ENCODE data around the gene CHST5.
"Not testable (repeated sequence)": the region's sequence is repeated elsewhere in the genome, so short reads cannot be mapped to it uniquely, and the experiment has no call there.

Gene CHST5

DNA sequence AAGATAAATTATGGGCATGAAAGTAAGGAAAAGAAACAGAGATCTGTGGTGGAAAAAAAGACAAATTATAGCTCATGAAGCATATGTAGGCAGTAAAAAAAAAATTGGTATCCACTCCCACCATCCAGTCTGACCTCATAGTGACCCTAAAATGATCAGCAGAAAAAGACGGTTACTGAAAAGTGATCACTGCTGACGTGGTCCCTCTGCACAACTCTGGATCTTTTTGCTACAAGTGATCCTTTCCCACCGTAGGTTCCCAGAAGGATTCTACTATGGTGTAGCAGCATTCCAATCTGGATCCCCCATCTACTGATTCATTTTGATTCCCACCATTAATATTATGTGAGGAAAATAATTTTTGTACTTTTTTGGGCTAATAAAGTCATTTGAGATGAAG, 29.8 kb downstream of the CHST5 start:
- no peak for DNase-seq (ENCODE audit: low spot score)

GRCh38 chr16:75503801-75504200, 32.1 kb downstream of the CHST5 start:
- DNase-seq (ENCODE audit: low spot score) = no peak

GRCh38 chr16:75502916-75503605, 32.8 kb downstream of the CHST5 start:
- DNase-seq (ENCODE audit: low spot score) = no peak

DNA sequence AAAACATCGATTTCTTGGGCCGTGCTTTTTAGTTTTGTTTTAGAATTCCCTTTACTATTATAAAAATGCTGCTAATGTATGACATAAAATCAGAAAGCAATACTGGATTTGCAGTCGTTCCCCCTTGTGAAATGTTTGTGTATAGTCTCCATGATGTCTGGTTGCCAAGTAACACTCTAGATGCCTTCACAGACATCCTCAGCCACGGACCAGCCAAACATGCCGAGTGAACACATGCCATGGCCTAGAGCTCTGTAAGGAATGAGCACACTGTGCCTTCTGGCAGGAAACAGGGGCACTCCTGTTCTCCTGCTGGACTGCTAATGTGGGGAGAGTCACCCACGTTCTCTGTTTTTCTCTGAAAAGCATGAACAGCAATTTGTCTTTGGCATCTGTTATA, 34.1 kb downstream of the CHST5 start:
- DNase-seq (ENCODE audit: low spot score) = not testable (repeated sequence)

GRCh38 chr16:75501359-75501758, 34.5 kb downstream of the CHST5 start:
- DNase-seq (ENCODE audit: low spot score) = no peak

DNA sequence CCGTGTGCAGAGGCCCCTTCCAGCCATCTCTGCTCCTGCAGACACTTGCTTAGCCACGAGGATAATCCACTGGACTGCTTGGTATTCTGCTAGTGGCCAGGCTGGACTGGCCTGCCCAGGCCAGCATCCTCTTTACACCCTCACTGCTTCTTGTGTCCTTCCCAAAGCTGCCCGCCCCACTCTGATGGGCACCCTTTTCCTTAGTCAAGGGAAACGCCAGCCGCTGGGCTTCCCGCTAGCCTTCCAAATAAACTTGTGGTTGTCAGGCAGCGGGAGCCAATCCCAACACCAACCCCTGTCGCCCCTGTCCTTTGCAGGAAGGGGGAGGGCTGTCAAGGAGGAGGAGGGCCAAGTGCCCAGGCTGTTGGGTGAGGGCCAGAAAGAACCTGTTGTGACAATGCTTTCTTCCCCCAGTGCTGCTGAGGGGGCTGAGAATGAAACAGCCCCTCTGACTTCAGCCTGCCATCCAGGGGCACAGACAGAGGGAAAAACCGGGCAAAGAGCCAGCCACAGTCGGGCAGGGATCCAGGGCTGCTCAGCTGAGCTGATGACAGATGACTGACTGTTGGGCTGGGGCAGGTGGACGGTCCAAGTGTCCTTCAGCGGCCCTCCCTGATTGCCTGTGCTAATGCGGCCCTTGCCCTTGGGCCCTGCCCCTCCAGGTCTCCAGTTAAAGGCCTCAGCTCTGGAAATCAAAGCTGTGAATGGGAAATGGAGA, 37.1 kb downstream of the CHST5 start:
- not testable (repeated sequence) for DNase-seq (ENCODE audit: low spot score)

DNA sequence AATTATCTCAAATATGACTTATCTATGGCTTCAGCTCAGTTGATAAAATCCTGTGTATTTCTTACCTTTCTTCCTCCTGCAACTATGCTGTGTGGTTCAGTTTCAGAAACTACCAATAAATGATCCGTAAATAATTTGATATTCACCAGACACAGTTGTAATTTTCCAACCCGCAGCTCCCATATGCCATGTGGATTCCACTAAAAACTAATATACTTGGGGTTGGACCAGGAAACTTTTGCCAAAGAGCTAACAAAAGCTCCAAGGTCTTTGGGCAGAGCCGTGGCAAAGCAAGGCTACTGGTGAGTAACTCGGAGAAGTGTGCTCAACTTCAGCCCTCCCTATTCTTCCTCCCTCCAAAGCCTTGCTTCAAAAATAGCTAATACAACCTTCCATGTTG, 38.4 kb downstream of the CHST5 start:
- no peak for DNase-seq (ENCODE audit: low spot score)

- DNase-seq (ENCODE audit: low spot score) = no peak
These were observed 40.7 kb downstream of the CHST5 start, which contains the start of gene CHST6 for GRCh38 chr16:75495076-75495674. TSS of gene CHST6 (minus strand) at chr16:75495441. CDS start at chr16:75479828, 15,613 bp downstream.

- no peak for DNase-seq (ENCODE audit: low spot score)
These were observed 41.2 kb downstream of the CHST5 start for GRCh38 chr16:75494661-75495075.

DNA sequence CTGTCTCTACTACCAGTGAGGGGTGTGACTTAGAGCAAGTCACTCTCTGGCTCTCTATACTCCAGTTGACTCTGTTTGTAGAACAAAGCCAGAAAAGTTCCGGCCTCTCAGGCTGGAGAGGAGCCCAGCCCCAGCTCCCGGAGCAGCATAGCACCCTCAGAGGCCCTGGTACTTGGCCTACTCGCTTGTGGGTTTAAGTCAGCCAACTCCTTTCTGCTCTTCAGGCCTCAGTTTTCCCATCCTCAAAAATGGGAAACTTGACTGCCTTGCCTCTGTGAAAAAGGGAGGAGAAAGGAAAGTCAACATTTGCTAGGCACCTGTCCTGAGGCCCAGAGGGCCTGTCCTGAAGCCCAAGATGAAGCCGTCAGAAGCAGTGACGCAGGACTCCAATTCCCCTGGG, 41.7 kb downstream of the CHST5 start:
- DNase-seq (ENCODE audit: low spot score) = no peak

DNA sequence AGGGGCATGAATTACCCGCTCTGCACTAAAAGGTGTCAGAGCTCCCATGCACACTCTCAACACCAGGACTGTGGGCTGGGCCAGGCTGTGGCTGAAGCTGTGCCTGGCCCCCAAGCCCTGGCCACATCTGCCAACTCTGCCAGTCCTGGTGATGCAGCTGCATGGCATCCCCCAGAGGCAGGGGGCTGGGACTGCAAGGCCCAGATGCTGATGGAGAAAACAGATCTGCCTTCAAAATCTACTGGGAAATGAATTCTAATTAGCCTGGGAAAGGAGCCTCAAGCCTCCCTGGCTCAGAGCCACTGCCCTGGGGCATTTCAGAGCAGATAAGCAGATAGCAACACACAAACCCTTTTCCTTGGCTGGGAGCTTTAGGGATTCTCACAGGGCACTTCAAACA, 44.0 kb downstream of the CHST5 start:
- peak; percentile 18 for DNase-seq (ENCODE audit: low spot score)

GRCh38 chr16:75488322-75488721, 47.6 kb downstream of the CHST5 start:
- no peak for DNase-seq (ENCODE audit: low spot score)

- no peak for DNase-seq (ENCODE audit: low spot score)
These were observed 49.1 kb downstream of the CHST5 start for GRCh38 chr16:75486676-75487313.

GRCh38 chr16:75486014-75486675, 49.8 kb downstream of the CHST5 start:
- no peak for DNase-seq (ENCODE audit: low spot score)

DNA sequence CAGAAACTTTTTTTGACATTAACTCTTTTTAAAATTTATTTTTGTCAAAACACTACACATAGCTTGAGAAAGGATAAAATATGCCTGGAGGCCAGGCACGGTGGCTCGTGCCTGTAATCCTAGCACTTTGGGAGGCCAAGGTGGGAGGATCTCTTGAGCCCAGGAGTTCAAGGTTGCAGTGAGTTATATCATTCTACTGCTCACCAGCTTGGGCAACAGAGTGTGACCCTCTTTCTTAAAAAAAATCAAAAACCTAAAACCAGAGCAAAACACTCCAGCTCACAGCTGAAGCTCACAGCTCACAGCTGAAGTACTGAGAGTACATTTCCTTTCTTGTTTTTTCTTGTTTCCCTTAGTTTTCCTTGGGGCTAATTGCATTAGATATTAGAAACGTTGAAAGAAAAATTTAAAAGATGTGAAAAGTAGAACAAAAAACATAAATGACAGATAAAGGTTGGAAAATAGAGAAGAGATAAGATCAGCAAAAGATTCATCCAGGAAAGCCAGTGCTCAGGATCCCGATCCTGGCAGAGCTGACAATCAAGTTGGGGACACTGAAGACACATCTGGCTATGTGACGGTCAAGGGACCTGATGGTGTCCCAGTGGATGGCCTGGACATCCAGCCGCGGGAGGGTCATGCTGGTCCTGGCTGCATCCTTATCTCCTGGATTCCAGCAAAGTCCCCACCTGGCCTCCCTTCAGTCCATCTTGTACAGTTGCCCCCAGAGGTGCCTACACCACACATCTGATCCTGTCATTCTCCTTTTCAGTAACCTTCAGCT, 50.5 kb downstream of the CHST5 start:
- DNase-seq (ENCODE audit: low spot score) = no peak

DNA sequence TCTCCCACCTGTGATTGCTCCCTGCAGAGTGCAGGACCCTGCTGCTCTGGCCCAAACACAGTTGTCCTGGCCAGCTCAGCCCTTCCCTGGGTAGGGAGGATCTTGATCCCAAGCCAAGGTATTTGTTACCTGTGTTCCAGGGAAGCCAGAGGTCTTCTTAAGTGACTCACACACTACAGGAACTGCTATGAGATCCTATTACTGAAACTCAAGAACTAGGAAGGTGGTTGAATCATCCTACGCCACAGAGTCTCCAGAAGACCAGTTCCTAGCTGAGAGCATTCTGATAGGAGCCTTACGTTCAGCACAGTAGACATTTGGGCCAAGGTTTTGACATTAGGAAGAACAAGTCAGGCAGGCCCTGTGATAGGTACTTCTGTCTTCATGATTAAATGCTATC, 52.7 kb downstream of the CHST5 start:
- DNase-seq (ENCODE audit: low spot score) = no peak

GRCh38 chr16:75482434-75483205, 53.3 kb downstream of the CHST5 start:
- DNase-seq (ENCODE audit: low spot score) = no peak

DNA sequence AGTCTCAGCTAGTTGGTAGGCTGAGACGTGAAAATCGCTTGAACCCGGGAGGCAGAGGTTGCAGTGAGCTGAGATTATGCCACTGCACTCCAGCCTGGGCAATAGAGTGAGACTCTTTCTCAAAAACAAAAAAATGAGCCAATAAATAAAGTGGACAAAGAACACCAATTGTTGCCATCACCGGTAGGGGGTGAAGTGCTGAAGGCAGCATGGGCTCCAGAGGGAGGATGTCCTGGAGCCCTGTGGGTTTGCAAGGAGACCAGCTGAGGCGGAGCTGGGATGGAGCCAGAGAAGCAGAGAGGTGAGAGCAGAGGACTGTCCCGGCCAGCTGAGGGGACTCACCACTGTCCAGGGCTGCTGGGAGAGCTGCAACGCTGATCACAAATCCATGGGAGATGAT, 54.4 kb downstream of the CHST5 start:
- no peak for DNase-seq (ENCODE audit: low spot score)

DNA sequence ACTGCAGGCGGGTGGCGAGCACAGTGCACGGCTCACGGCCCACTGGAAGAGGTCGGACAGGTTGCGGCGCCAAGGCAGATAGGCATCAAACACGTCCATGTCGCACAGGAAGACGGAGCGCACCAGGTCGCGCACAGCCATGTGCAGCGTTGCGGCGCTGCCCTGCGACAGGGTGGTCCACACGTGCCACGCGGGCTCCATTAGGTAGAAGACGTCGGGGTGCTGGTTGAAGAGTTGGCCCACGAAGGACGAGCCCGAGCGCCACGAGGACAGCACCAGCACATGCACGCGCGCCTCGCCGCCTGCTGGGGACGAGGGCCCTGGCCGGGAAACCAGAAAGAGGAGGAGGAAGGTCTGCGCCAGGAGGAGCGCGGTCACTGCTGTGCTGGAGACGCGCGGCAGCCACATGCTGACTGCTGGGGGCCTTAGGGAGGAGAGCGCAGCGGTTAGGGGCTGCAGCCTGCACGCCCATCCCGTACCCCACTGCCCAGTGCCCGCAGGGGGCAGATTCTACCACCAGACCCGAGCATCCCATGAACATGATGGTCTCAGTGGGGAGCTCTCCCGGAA, 56.4 kb downstream of the CHST5 start:
- DNase-seq (ENCODE audit: low spot score) = no peak
